Ishikawa (cell line): Measurements from ENCODE around the gene ARFGAP1.

Experiments used
- CEBPB ChIP-seq: IDR thresholded peaks from 2 replicates; pipeline ENCODE4 v1.6.1; 2012
- EP300 ChIP-seq: IDR thresholded peaks from 2 replicates; pipeline ENCODE4 v1.6.1; 2012; ENCODE audit warnings: borderline replicate concordance
- MAX ChIP-seq: IDR thresholded peaks from 2 replicates; pipeline ENCODE4 v1.6.1; 2012
- REST ChIP-seq: IDR thresholded peaks from 2 replicates; pipeline ENCODE4 v1.6.1; 2012; ENCODE audit warnings: low read depth, mild to moderate bottlenecking
- TAF1 ChIP-seq: IDR thresholded peaks from 2 replicates; pipeline ENCODE4 v1.6.1; 2012; ENCODE audit warnings: low read depth, mild to moderate bottlenecking
- YY1 ChIP-seq: IDR thresholded peaks from 2 replicates; pipeline ENCODE4 v1.6.1; 2012; ENCODE audit warnings: low read depth

- no peak for TF ChIP-seq MAX
- no peak for TF ChIP-seq YY1
- TF ChIP-seq EP300: no peak
- TF ChIP-seq REST: no peak
- TF ChIP-seq TAF1: no peak
- no peak for TF ChIP-seq CEBPB
Observed at GRCh38 chr20:63264000-63264399, 8.6 kb upstream of the ARFGAP1 start.
